GM12878 (cell line): Measurements from ENCODE around the gene UNC119. TPM values are rescaled to one million over a fixed set of nuclear protein-coding genes. Genes with fewer than 3 reads are reported as not detected.

ENCODE experiments used
- ATAC-seq: fragments of 200-7000 bp; cut with Tn5 transposase; 3 replicates; pipeline ENCODE4 v1.9.1; 2020; ENCODE audit warnings: mild to moderate bottlenecking, moderate library complexity
- BruUV-seq: library from RNA; stranded (reverse); fragments of 400-500 nt; replicated peaks from 2 replicates; lab custom pipeline; 2021; lab: Mats Ljungman, UMichigan
- CTCF ChIA-PET: fragments of 300-600 bp; sonication (Branson Sonifier 250); formaldehyde crosslinking; extraction: SDS; loops from one replicate; lab custom pipeline; 2021; ENCODE audit warnings: inconsistent platforms; lab: Yijun Ruan, JAX
- POLR2A ChIA-PET: fragments of 350-600 bp; formaldehyde crosslinking; extraction: SDS; loops from one replicate; lab custom pipeline; 2021; ENCODE audit warnings: inconsistent platforms; lab: Charles Lee
- RAD21 ChIA-PET: fragments of 300-600 bp; sonication (Branson Sonifier 250); formaldehyde crosslinking; loops from one replicate; lab custom pipeline; 2023; ENCODE audit warnings: antibody characterized with exemption; ENCODE audit not compliant: unreplicated experiment; lab: Charles Lee
- SMC1A ChIA-PET: fragments of 300-600 bp; sonication (Branson Sonifier 250); formaldehyde crosslinking; loops from one replicate; lab custom pipeline; 2023; ENCODE audit not compliant: unreplicated experiment, uncharacterized antibody; lab: Charles Lee
- DNase-seq: peaks from one replicate; pipeline ENCODE4 v3.0.0-alpha.2; 2011; ENCODE audit warnings: low read depth, low spot score
- FAIRE-seq: peaks from 3 replicates; lab custom pipeline; 2011; peaks lifted over from hg19 to GRCh38; lab: Jason Lieb, UNC
- H2AFZ ChIP-seq: 2 replicates; pipeline ENCODE4 v1.6.0; 2011; ENCODE audit warnings: low read depth, low read length, control low read depth; ENCODE audit not compliant: control insufficient read depth
- H3K27ac ChIP-seq: 2 replicates; pipeline ENCODE4 v1.5.1; 2011; ENCODE audit warnings: control low read depth; ENCODE audit not compliant: control insufficient read depth, insufficient read depth
- H3K27me3 ChIP-seq, 2 experiments: replicated peaks in 1 of 2; 2 replicates each; pipeline versions ENCODE4 v1.6.0 to v1.6.1; 2011; ENCODE audit warnings: low read length in 1 of 2; ENCODE audit not compliant: control insufficient read depth in 2 of 2, insufficient read depth in 2 of 2
- H3K36me3 ChIP-seq, 2 experiments: 2 replicates each; pipeline ENCODE4 v1.5.1; 2011; ENCODE audit warnings: low read length in 1 of 2; ENCODE audit not compliant: control insufficient read depth in 2 of 2, insufficient read depth in 2 of 2
- H3K4me1 ChIP-seq: 2 replicates; pipeline ENCODE4 v1.6.1; 2011; ENCODE audit warnings: mild to moderate bottlenecking, low read length, moderate library complexity, mixed read lengths; ENCODE audit not compliant: control insufficient read depth, insufficient read depth
- H3K4me2 ChIP-seq: 2 replicates; pipeline ENCODE4 v1.6.0; 2011; ENCODE audit warnings: control low read depth; ENCODE audit not compliant: control insufficient read depth, insufficient read depth
- H3K4me3 ChIP-seq: fragments of 200-600 bp; sonication (generic); 2 replicates; pipeline ENCODE4 v1.5.1; 2016
- H3K79me2 ChIP-seq: 2 replicates; pipeline ENCODE4 v1.6.0; 2011; ENCODE audit warnings: low read length; ENCODE audit not compliant: control insufficient read depth, insufficient read depth
- H3K9ac ChIP-seq: 2 replicates; pipeline ENCODE4 v1.8.0; 2011; ENCODE audit warnings: low read length, control low read depth, mixed read lengths; ENCODE audit not compliant: control insufficient read depth, insufficient read depth
- H3K9me3 ChIP-seq: replicated peaks from 3 replicates; pipeline ENCODE4 v1.5.1; 2011; ENCODE audit warnings: mild to moderate bottlenecking, low read length; ENCODE audit not compliant: control insufficient read depth, insufficient read depth
- H4K20me1 ChIP-seq: 2 replicates; pipeline ENCODE4 v1.6.0; 2011; ENCODE audit not compliant: control insufficient read depth, insufficient read depth
- BMI1 ChIP-seq: fragments of 450-650 bp; IDR thresholded peaks from 2 replicates; pipeline ENCODE4 v1.6.1; 2016; ENCODE audit warnings: mild to moderate bottlenecking, moderate library complexity, borderline replicate concordance
- CBX5 ChIP-seq: sonication (generic); IDR thresholded peaks from 2 replicates; pipeline ENCODE4 v1.6.1; 2016; ENCODE audit warnings: low read depth, moderate library complexity, mild to moderate bottlenecking, inconsistent platforms
- KAT2A ChIP-seq: conservative IDR thresholded peaks from 2 replicates; pipeline ENCODE4 v1.6.1; 2011; ENCODE audit warnings: low read depth, low read length; ENCODE audit not compliant: control insufficient read depth
- NFIC ChIP-seq: IDR thresholded peaks from 2 replicates; pipeline ENCODE4 v1.6.1; 2012; ENCODE audit warnings: low read depth, mild to moderate bottlenecking, inconsistent platforms, low read length, moderate library complexity
- NFYB ChIP-seq: IDR thresholded peaks from 2 replicates; pipeline ENCODE4 v1.6.1; 2011; ENCODE audit warnings: low read depth, mild to moderate bottlenecking, low read length, improper control_type of control experiment, moderate library complexity; ENCODE audit not compliant: insufficient read depth
- NRF1 ChIP-seq: conservative IDR thresholded peaks from 2 replicates; pipeline ENCODE4 v1.6.1; 2011; ENCODE audit warnings: mild to moderate bottlenecking, low read depth, low read length, improper control_type of control experiment
- POU2F2 ChIP-seq: IDR thresholded peaks from 3 replicates; pipeline ENCODE4 v1.6.1; 2011; ENCODE audit warnings: low read depth, mild to moderate bottlenecking, low read length, borderline replicate concordance
- SMAD1 ChIP-seq: fragments of 450-650 bp; IDR thresholded peaks from 2 replicates; pipeline ENCODE4 v1.6.1; 2018; ENCODE audit warnings: mild to moderate bottlenecking, low read depth; ENCODE audit not compliant: partially characterized antibody
- STAT3 ChIP-seq: IDR thresholded peaks from 2 replicates; pipeline ENCODE4 v1.6.1; 2011; ENCODE audit warnings: low read depth, low read length, improper control_type of control experiment
- ZBED1 ChIP-seq: IDR thresholded peaks from 2 replicates; pipeline ENCODE4 v1.6.1; 2016; ENCODE audit warnings: borderline replicate concordance
- WGBS: methylation state at CpG from one replicate; pipeline ENCODE4 v1.1.6; 2016; ENCODE audit warnings: low lambda C conversion rate; ENCODE audit not compliant: insufficient replicate concordance, insufficient coverage; ENCODE audit errors: missing lambda C conversion rate; 5-methylcytosine and 5-hydroxymethylcytosine counted together
- in situ Hi-C: fragments of 300-500 bp; cut with MboI; formaldehyde crosslinking; loops from 9 replicates; pipeline ENCODE4 v1.14.3; 2018; ENCODE audit warnings: mixed read lengths
- intact Hi-C: fragments of 100-400 bp; cut with micrococcal nuclease; formaldehyde crosslinking; loops from one replicate; pipeline ENCODE4 v1.14.2; 2022; ENCODE audit not compliant: unreplicated experiment
- polyA plus RNA-seq, 11 experiments: library from polyadenylated mRNA; depleted of rRNA in 4 of 11; unstranded in 6 of 11; stranded (reverse) in 5 of 11; fragments of >200 nt; fragmentation: Nextera tagmentation in 4 of 11; fragmentation: Illumina TruSeq in 1 of 11; extraction: Ambion mirVana in 4 of 11; extraction: Trizol in 1 of 11; gene quantifications; 1 replicate in 1 of 11; 2 replicates in 10 of 11; pipeline versions ENCODE4 v1.2.1 to v1.2.3, GENCODE V29; 2011 to 2016; ENCODE audit warnings: inconsistent platforms in 2 of 11, missing spikeins in 2 of 11, low read depth in 1 of 11
- total RNA-seq, 4 experiments: library from RNA; depleted of rRNA in 3 of 4; stranded (reverse); fragments of >200 nt in 3 of 4; fragmentation: Illumina TruSeq in 1 of 4; extraction: Trizol in 1 of 4; gene quantifications; 2 replicates each; pipeline versions ENCODE4 v1.2.1 to v1.2.3, GENCODE V29; 2013 to 2021
- TF ChIP-seq, protein P1 (sequence below): fragments of 450-650 bp; IDR thresholded peaks from 2 replicates; pipeline ENCODE4 v1.6.1; 2017; ENCODE audit warnings: mild to moderate bottlenecking, low read depth, inconsistent platforms; ENCODE audit not compliant: poor library complexity, severe bottlenecking
- TF ChIP-seq, protein P2 (sequence below): fragments of 450-650 bp; conservative IDR thresholded peaks from 2 replicates; pipeline ENCODE4 v1.6.1; 2017; ENCODE audit warnings: mild to moderate bottlenecking, moderate library complexity
- TF ChIP-seq, protein P3 (sequence below): fragments of 450-650 bp; IDR thresholded peaks from 2 replicates; pipeline ENCODE4 v1.6.1; 2016; ENCODE audit warnings: mild to moderate bottlenecking, moderate library complexity, borderline replicate concordance

Gene UNC119
- total and polyA plus RNA-seq, 10 of the 15 experiments (the other 5 are each of a cell fraction or from before 2014, with no cell fraction given) = 2.7 to 436 (median 57.8) TPM

DNA sequence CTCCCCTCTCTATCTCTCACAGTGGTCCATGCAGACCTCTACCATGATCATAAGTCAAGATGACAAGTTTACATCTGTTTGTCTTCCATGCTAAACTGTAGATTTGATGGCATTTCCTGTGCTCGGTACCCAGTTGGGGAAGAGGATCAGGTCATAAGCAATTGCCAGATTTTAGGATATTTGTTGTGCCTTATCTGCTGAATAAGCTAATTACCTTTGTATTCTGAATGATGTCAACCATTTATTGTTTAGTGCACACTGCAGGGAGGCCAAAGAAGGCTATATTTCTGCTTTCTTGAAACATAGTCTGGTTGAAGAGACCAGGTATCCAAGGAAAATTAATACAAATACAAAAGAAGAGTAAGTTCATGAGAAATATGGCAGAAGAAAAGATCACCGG, 30.1 kb upstream of the UNC119 start (continued):
- TF ChIP-seq POU2F2 (no peak), NFYB (no peak), BMI1 (no peak), STAT3 (no peak)
- TF ChIP-seq, protein P1, sequence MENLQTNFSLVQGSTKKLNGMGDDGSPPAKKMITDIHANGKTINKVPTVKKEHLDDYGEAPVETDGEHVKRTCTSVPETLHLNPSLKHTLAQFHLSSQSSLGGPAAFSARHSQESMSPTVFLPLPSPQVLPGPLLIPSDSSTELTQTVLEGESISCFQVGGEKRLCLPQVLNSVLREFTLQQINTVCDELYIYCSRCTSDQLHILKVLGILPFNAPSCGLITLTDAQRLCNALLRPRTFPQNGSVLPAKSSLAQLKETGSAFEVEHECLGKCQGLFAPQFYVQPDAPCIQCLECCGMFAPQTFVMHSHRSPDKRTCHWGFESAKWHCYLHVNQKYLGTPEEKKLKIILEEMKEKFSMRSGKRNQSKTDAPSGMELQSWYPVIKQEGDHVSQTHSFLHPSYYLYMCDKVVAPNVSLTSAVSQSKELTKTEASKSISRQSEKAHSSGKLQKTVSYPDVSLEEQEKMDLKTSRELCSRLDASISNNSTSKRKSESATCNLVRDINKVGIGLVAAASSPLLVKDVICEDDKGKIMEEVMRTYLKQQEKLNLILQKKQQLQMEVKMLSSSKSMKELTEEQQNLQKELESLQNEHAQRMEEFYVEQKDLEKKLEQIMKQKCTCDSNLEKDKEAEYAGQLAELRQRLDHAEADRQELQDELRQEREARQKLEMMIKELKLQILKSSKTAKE = no peak

DNA sequence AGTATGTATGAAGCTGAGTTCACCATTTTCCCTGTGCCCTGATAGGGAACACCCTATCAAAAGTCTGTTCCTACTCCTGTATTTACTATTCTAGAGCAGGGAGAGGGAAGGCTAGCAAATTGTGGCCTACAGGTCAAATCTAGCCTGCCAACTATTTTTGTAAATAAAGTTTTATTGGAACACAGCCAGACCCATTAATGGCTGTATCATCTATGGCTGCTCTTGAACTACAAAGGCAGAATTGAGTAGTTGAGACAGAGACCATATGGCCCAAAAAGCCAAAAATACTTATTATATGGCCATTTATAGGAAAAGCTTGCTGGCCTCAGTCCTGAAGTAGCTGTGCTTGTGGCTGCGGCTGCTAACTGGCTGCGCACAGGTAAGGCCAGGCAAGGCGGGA, 28.5 kb upstream of the UNC119 start:
- Histone ChIP-seq H3K4me3 (no peak overlapping the region), H3K4me2 (no peak overlapping the region), H3K9ac (no peak overlapping the region), H3K36me3 (peaks cover 40 to 43% of the 10 kb centered on the region in 2 experiments), H4K20me1 (no peaks in the 10 kb centered on the region), H3K4me1 (peaks cover 20% of the 10 kb centered on the region), H2AFZ (no peak overlapping the region), H3K27me3 (no peaks in the 10 kb centered on the region), H3K79me2 (peaks cover 3% of the 10 kb centered on the region), H3K27ac (no peak overlapping the region), H3K9me3 (no peaks in the 10 kb centered on the region)
- POLR2A ChIA-PET = interaction anchor here (0.8 to 7.1 kb wide), 5 partner anchors 10 to 139 kb away, joined by 3 to 91 read pairs (median 4); partner anchors contain the start of genes PIGS and RPL23A
- CTCF ChIA-PET = interaction anchor here (1.1 to 1.3 kb wide), 4 partner anchors 9 to 31 kb away, joined by 3 to 9 read pairs (median 4); no protein-coding TSS in a partner anchor
- in situ Hi-C loops (no loop called here), intact Hi-C loops (no loop called here)
- FAIRE-seq (no peak), DNase-seq (no peak), ATAC-seq (no peak)
- RAD21 ChIA-PET = no interaction called here
- SMC1A ChIA-PET = interaction anchor here (0.9 to 1.2 kb wide), 4 partner anchors 8 to 38 kb away, joined by 3 to 4 read pairs (median 3); no protein-coding TSS in a partner anchor
- no TSS peak for BruUV-seq
- TF ChIP-seq KAT2A (no peak), ZBED1 (no peak), CBX5 (no peak), SMAD1 (no peak), NFIC (no peak), NRF1 (no peak)
- TF ChIP-seq, protein P2, sequence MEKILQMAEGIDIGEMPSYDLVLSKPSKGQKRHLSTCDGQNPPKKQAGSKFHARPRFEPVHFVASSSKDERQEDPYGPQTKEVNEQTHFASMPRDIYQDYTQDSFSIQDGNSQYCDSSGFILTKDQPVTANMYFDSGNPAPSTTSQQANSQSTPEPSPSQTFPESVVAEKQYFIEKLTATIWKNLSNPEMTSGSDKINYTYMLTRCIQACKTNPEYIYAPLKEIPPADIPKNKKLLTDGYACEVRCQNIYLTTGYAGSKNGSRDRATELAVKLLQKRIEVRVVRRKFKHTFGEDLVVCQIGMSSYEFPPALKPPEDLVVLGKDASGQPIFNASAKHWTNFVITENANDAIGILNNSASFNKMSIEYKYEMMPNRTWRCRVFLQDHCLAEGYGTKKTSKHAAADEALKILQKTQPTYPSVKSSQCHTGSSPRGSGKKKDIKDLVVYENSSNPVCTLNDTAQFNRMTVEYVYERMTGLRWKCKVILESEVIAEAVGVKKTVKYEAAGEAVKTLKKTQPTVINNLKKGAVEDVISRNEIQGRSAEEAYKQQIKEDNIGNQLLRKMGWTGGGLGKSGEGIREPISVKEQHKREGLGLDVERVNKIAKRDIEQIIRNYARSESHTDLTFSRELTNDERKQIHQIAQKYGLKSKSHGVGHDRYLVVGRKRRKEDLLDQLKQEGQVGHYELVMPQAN = no peak
- TF ChIP-seq, protein P3, sequence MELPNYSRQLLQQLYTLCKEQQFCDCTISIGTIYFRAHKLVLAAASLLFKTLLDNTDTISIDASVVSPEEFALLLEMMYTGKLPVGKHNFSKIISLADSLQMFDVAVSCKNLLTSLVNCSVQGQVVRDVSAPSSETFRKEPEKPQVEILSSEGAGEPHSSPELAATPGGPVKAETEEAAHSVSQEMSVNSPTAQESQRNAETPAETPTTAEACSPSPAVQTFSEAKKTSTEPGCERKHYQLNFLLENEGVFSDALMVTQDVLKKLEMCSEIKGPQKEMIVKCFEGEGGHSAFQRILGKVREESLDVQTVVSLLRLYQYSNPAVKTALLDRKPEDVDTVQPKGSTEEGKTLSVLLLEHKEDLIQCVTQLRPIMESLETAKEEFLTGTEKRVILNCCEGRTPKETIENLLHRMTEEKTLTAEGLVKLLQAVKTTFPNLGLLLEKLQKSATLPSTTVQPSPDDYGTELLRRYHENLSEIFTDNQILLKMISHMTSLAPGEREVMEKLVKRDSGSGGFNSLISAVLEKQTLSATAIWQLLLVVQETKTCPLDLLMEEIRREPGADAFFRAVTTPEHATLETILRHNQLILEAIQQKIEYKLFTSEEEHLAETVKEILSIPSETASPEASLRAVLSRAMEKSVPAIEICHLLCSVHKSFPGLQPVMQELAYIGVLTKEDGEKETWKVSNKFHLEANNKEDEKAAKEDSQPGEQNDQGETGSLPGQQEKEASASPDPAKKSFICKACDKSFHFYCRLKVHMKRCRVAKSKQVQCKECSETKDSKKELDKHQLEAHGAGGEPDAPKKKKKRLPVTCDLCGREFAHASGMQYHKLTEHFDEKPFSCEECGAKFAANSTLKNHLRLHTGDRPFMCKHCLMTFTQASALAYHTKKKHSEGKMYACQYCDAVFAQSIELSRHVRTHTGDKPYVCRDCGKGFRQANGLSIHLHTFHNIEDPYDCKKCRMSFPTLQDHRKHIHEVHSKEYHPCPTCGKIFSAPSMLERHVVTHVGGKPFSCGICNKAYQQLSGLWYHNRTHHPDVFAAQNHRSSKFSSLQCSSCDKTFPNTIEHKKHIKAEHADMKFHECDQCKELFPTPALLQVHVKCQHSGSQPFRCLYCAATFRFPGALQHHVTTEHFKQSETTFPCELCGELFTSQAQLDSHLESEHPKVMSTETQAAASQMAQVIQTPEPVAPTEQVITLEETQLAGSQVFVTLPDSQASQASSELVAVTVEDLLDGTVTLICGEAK = peak; percentile 73
- 95% methylated on average over 3 of the region's 3 CpGs for WGBS
